Hepatocyte (in vitro differentiated cells): Measurements from ENCODE around the gene ZNF630. TPM values are rescaled to one million over a fixed set of nuclear protein-coding genes. Genes with fewer than 3 reads are reported as not detected.
A peak's percentile ranks its signal among the peaks of the same experiment; 100 is the strongest.

Source experiments
- DNase-seq: peaks from one replicate; pipeline ENCODE4 v3.0.0-alpha.2; 2016; ENCODE audit warnings: low spot score
- H2AFZ ChIP-seq: fragments of 200-600 bp; sonication (generic); 2 replicates; pipeline ENCODE4 v1.6.0; 2016; ENCODE audit warnings: antibody characterized with exemption, mild to moderate bottlenecking
- H3K27ac ChIP-seq: fragments of 200-600 bp; sonication (generic); 2 replicates; pipeline ENCODE4 v1.5.1; 2016; ENCODE audit warnings: mild to moderate bottlenecking
- H3K27me3 ChIP-seq: fragments of 200-600 bp; sonication (generic); 2 replicates; pipeline ENCODE4 v1.6.1; 2016
- H3K36me3 ChIP-seq: fragments of 200-600 bp; sonication (generic); replicated peaks from 2 replicates; pipeline ENCODE4 v1.5.1; 2016; ENCODE audit warnings: low read depth; ENCODE audit not compliant: insufficient read depth
- H3K4me1 ChIP-seq: fragments of 200-600 bp; sonication (generic); 2 replicates; pipeline ENCODE4 v1.5.1; 2016; ENCODE audit warnings: mild to moderate bottlenecking, moderate library complexity; ENCODE audit not compliant: insufficient read depth
- H3K4me2 ChIP-seq: fragments of 200-600 bp; sonication (generic); 2 replicates; pipeline ENCODE4 v1.6.0; 2016
- H3K4me3 ChIP-seq: fragments of 200-600 bp; sonication (generic); 2 replicates; pipeline ENCODE4 v1.5.1; 2016; ENCODE audit warnings: mild to moderate bottlenecking
- H3K79me2 ChIP-seq: fragments of 200-600 bp; sonication (generic); 2 replicates; pipeline ENCODE4 v1.6.0; 2017; ENCODE audit warnings: mild to moderate bottlenecking
- H3K9me2 ChIP-seq: fragments of 200-600 bp; sonication (generic); replicated peaks from 2 replicates; pipeline ENCODE4 v1.6.0; 2017; ENCODE audit warnings: mild to moderate bottlenecking; ENCODE audit not compliant: insufficient read depth
- H3K9me3 ChIP-seq: fragments of 200-600 bp; sonication (generic); 2 replicates; pipeline ENCODE4 v1.5.1; 2016; ENCODE audit warnings: low read depth, mild to moderate bottlenecking
- H4K20me1 ChIP-seq: fragments of 200-600 bp; sonication (generic); 2 replicates; pipeline ENCODE4 v1.6.0; 2016; ENCODE audit warnings: mild to moderate bottlenecking; ENCODE audit not compliant: insufficient read depth, poor library complexity, severe bottlenecking
- EZH2 ChIP-seq: fragments of 200-600 bp; sonication (generic); IDR thresholded peaks from 2 replicates; pipeline ENCODE4 v1.6.1; 2016; ENCODE audit warnings: antibody characterized with exemption, mild to moderate bottlenecking, borderline replicate concordance
- EZH2phosphoT487 ChIP-seq: fragments of 200-600 bp; sonication (generic); IDR thresholded peaks from one replicate; pipeline ENCODE4 v1.6.1; 2018; ENCODE audit warnings: antibody characterized with exemption, mild to moderate bottlenecking, low read depth, moderate library complexity; ENCODE audit not compliant: unreplicated experiment, severe bottlenecking
- WGBS: methylation state at CpG from one replicate; pipeline ENCODE4 v1.1.6; 2016; ENCODE audit warnings: low lambda C conversion rate; ENCODE audit errors: missing lambda C conversion rate; 5-methylcytosine and 5-hydroxymethylcytosine counted together
- polyA plus RNA-seq: library from polyadenylated mRNA; unstranded; fragments of >200 nt; fragmentation: Nextera tagmentation; extraction: Ambion mirVana; gene quantifications from 2 replicates; pipeline ENCODE4 v1.2.1, GENCODE V29; 2016
- total RNA-seq: library from RNA; depleted of rRNA; stranded (reverse); fragments of >200 nt; gene quantifications from 2 replicates; pipeline ENCODE4 v1.2.3, GENCODE V29; 2014
- TF ChIP-seq, protein P1 (sequence below): fragments of 200-600 bp; sonication (generic); IDR thresholded peaks from 2 replicates; pipeline ENCODE4 v1.5.1; 2016; ENCODE audit warnings: antibody characterized with exemption, mild to moderate bottlenecking; ENCODE audit not compliant: poor library complexity

Gene ZNF630
- total and polyA plus RNA-seq, 2 experiments from 2014 or later = 0.53 to 2.8 TPM

DNA sequence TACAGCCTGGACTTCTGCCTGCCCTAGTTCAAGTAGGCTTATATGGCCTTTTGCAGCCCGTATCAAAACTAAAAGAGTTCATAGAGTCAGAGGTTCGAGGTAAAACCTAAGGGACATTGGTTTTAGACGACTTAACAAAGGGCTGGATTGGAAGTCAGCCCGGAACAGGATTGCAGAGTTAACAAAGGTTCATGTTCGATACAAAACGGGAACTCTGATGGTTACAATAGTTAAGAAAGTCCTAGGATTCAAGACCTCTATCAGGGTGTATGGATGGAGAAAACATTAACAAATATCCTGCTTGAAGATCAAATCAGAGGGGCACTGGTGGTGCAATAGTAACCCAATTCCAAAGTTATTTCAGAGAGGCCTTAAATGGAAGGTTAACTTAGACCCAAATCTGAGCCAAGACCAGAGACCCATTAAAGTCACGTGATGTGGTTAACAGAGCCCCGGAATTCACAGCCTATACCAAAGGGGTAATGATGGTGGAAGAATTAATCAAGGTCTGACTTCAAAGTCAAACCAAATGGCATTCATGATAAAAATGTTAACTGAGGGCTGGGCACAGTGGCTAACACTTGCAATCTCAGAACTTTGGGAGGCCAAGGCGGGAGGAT, 656 bp upstream of the ZNF630 start:
- DNase-seq = no peak

DNA sequence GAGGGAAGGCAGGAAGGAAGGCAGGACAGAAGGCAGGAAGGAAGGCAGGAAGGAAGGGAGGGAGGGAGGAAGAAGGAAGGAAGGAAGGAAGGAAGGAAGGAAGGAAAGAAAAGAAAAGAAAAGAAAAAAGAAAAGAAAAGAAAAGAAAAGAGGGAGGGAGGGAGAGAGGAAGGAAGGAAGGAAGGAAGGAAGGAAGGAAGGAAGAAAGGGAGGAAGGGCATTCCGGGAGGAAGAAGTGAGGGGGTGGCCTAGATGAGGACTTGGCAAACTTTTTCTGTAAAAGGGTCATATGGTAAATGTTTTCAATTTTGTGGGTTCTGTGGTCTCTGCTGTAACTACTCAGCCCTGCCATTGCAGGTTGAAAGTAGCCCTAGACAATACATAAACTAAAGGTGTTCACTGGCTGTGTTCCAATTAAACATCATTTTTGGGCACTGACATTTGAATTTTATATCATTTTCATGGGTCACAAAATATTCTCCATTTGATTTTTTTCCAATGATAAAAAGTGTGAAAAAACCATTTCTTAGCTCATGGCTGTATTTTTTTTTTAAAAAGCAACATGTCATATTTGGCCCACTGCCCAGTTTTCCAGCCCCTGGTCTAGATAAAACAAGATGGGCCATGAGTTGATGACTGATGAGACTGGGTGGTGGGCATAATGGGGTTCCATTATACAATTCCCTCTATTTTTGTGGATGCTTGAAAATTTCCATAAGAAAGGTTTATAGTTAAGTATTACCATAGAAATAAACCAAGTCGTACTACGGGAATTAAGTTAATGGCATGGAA, 3.1 kb downstream of the ZNF630 start:
- Histone ChIP-seq H3K9me2 (no peaks in the 10 kb centered on the region), H3K4me1 (no peaks in the 10 kb centered on the region), H3K4me3 (no peak overlapping the region), H3K36me3 (no peaks in the 10 kb centered on the region), H3K9me3 (no peaks in the 10 kb centered on the region), H3K79me2 (peaks cover 3% of the 10 kb centered on the region), H4K20me1 (no peaks in the 10 kb centered on the region), H2AFZ (no peak overlapping the region), H3K27me3 (no peaks in the 10 kb centered on the region), H3K27ac (no peak overlapping the region), H3K4me2 (no peak overlapping the region)
- 81% methylated on average over 3 of the region's 3 CpGs for WGBS
- DNase-seq = no peak
- TF ChIP-seq EZH2 (no peak), EZH2phosphoT487 (no peak)
- TF ChIP-seq, protein P1, sequence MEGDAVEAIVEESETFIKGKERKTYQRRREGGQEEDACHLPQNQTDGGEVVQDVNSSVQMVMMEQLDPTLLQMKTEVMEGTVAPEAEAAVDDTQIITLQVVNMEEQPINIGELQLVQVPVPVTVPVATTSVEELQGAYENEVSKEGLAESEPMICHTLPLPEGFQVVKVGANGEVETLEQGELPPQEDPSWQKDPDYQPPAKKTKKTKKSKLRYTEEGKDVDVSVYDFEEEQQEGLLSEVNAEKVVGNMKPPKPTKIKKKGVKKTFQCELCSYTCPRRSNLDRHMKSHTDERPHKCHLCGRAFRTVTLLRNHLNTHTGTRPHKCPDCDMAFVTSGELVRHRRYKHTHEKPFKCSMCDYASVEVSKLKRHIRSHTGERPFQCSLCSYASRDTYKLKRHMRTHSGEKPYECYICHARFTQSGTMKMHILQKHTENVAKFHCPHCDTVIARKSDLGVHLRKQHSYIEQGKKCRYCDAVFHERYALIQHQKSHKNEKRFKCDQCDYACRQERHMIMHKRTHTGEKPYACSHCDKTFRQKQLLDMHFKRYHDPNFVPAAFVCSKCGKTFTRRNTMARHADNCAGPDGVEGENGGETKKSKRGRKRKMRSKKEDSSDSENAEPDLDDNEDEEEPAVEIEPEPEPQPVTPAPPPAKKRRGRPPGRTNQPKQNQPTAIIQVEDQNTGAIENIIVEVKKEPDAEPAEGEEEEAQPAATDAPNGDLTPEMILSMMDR = no peak

More for the DNA sequence above, 656 bp upstream of the ZNF630 start:
- Histone ChIP-seq H3K4me3 (no peak overlapping the region), H4K20me1 (no peaks in the 10 kb centered on the region), H3K27me3 (no peaks in the 10 kb centered on the region), H3K79me2 (peaks cover 3% of the 10 kb centered on the region), H3K36me3 (no peaks in the 10 kb centered on the region), H2AFZ (peak overlapping the region; percentile 60), H3K4me2 (peak overlapping the region; percentile 80), H3K4me1 (no peaks in the 10 kb centered on the region), H3K9me2 (no peaks in the 10 kb centered on the region), H3K9me3 (no peaks in the 10 kb centered on the region), H3K27ac (peak overlapping the region; percentile 97)
- TF ChIP-seq, protein P1 = no peak
- TF ChIP-seq EZH2phosphoT487 (no peak), EZH2 (no peak)
- WGBS = 72% methylated on average over 9 of the region's 9 CpGs

DNA sequence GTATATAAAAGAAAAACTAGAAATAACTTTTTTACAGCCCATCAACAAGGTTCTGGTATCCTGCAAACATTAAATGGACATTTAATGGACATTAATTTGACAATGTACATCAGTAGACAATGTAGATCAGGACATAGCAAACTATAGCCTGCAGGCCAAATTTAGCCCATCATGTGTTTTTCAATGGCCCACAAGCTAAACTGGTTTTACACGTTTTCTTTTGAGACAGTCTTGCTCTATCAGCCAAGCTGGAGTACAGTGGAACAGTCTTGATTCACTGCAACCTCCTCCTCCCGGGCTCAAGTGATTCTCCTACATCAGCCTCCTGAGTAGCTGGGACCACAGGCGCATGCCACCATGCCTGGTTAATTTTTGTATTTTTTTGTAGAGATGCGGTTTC, 7.2 kb downstream of the ZNF630 start:
- no peaks in the 10 kb centered on the region for H4K20me1 ChIP-seq
- no peaks in the 10 kb centered on the region for H3K9me2 ChIP-seq
- TF ChIP-seq EZH2phosphoT487 (no peak), EZH2 (no peak)
- TF ChIP-seq, protein P1 = no peak
- H3K4me3 ChIP-seq = no peak overlapping the region
- no peak overlapping the region for H2AFZ ChIP-seq
- no peaks in the 10 kb centered on the region for H3K36me3 ChIP-seq
- H3K4me1 ChIP-seq = no peaks in the 10 kb centered on the region
- H3K9me3 ChIP-seq = peaks cover 3% of the 10 kb centered on the region
- H3K27ac ChIP-seq = no peak overlapping the region
- no peak for DNase-seq
- no peak overlapping the region for H3K4me2 ChIP-seq
- no peaks in the 10 kb centered on the region for H3K27me3 ChIP-seq
- no peaks in the 10 kb centered on the region for H3K79me2 ChIP-seq
- 68% methylated on average over 4 of the region's 4 CpGs for WGBS
